ENCODE data around the gene TATDN2.

Gene TATDN2

GRCh38 chr3:10255835-10256234 lies 7.6 kb downstream of the TATDN2 start:
- CTCF ChIA-PET, result no interaction called here

GRCh38 chr3:10259036-10259435 lies 10.8 kb downstream of the TATDN2 start:
- POLR2A ChIA-PET (ENCODE audit: low non-redundant PET), result no interaction called here
- no peak for DNase-seq (ENCODE audit: low spot score)
- no peak overlapping the region for H3K27ac ChIP-seq
- TF ChIP-seq CTCF (conservative IDR thresholded peaks at IDR 0.05; ENCODE audit: low read depth), result no peak
- CTCF ChIA-PET, result no interaction called here

More at GRCh38 chr3:10255835-10256234, 7.6 kb downstream of the TATDN2 start:
- POLR2A ChIA-PET (ENCODE audit: low non-redundant PET), result no interaction called here
- DNase-seq (ENCODE audit: low spot score), result no peak
- no peak overlapping the region for H3K27ac ChIP-seq
- no peak for TF ChIP-seq CTCF (conservative IDR thresholded peaks at IDR 0.05; ENCODE audit: low read depth)

GRCh38 chr3:10259798-10260197 lies 11.5 kb downstream of the TATDN2 start:
- CTCF ChIA-PET, result no interaction called here
- no peak overlapping the region for H3K27ac ChIP-seq
- TF ChIP-seq CTCF (conservative IDR thresholded peaks at IDR 0.05; ENCODE audit: low read depth), result no peak
- POLR2A ChIA-PET (ENCODE audit: low non-redundant PET), result no interaction called here
- DNase-seq (ENCODE audit: low spot score), result no peak

GRCh38 chr3:10260211-10260701 lies 12.0 kb downstream of the TATDN2 start:
- CTCF ChIA-PET, result no interaction called here
- no peak for TF ChIP-seq CTCF (conservative IDR thresholded peaks at IDR 0.05; ENCODE audit: low read depth)
- DNase-seq (ENCODE audit: low spot score), result no peak
- H3K27ac ChIP-seq, result no peak overlapping the region
- POLR2A ChIA-PET (ENCODE audit: low non-redundant PET), result no interaction called here

DNA sequence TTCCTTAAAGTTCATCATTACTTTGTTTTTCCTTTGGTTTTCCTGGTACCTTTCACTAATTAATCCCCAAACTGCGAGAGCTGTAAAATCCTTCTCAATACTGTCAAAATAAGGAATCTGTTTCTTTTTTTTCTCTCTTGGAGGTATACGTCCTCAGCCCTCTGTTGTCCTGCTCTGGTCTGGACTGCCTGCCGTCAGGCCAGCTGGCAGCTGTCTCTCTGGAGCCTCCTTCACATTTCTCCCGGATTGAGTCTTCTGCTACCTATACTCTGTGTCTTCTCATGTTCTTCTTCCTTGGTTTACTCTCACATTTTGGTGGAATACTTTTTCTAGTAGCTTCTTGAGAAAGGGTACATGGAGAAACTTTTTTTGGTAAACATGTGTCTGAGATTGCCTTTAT lies 13.8 kb downstream of the TATDN2 start:
- H3K27ac ChIP-seq, result no peak overlapping the region
- no peak for TF ChIP-seq CTCF (conservative IDR thresholded peaks at IDR 0.05; ENCODE audit: low read depth)
- POLR2A ChIA-PET (ENCODE audit: low non-redundant PET), result no interaction called here
- no peak for DNase-seq (ENCODE audit: low spot score)
- CTCF ChIA-PET, result interaction anchor here (0.6 kb wide), 1 partner anchor 151 kb away, joined by 3 read pairs; no protein-coding TSS in a partner anchor

GRCh38 chr3:10263646-10264363 lies 15.5 kb downstream of the TATDN2 start:
- peak; percentile 43 for DNase-seq (ENCODE audit: low spot score)
- H3K27ac ChIP-seq, result peak overlapping the region; percentile 19; the same call in 1 of the 2 replicates
- CTCF ChIA-PET, result interaction anchor here (0.7 kb wide), 1 partner anchor 13 kb away, joined by 3 read pairs; no protein-coding TSS in a partner anchor

More at GRCh38 chr3:10263646-10264363, 15.5 kb downstream of the TATDN2 start:
- peak; percentile 37 for TF ChIP-seq CTCF (conservative IDR thresholded peaks at IDR 0.05; ENCODE audit: low read depth)
- POLR2A ChIA-PET (ENCODE audit: low non-redundant PET), result no interaction called here

Data from RWPE1 (cell line).